Transverse colon (tissue), 4 donors: Measurements from ENCODE around the gene ZBTB12. TPM values are rescaled to one million over a fixed set of nuclear protein-coding genes. Genes with fewer than 3 reads are reported as not detected.

Experiments used
- DNase-seq: peaks from one replicate; pipeline ENCODE4 v3.0.0-alpha.2; 2019
- H3K27ac ChIP-seq, 4 donors: fragments of 200-600 bp; sonication (generic); 2 replicates each; pipeline ENCODE4 v1.5.1; 2016 to 2018; ENCODE audit warnings: inconsistent platforms in 4 of 4
- H3K27me3 ChIP-seq: fragments of 200-600 bp; sonication (generic); 2 replicates; pipeline ENCODE4 v1.5.1; 2017; ENCODE audit warnings: inconsistent platforms
- H3K36me3 ChIP-seq, 4 donors: fragments of 200-600 bp; sonication (generic); 2 replicates each; pipeline ENCODE4 v1.5.1; 2017 to 2019; ENCODE audit warnings: inconsistent platforms in 4 of 4
- H3K4me1 ChIP-seq, 4 donors: fragments of 200-600 bp; sonication (generic); 2 replicates each; pipeline ENCODE4 v1.5.1; 2017 to 2020; ENCODE audit warnings: inconsistent platforms in 4 of 4
- H3K4me3 ChIP-seq, 4 donors: fragments of 200-600 bp; sonication (generic); 1 replicate in 1 of 4; 2 replicates in 3 of 4; pipeline versions ENCODE4 v1.5.1 to v1.6.1; 2017 to 2019; ENCODE audit warnings: inconsistent platforms in 4 of 4
- H3K9me3 ChIP-seq, 2 donors: fragments of 200-600 bp; sonication (generic); 2 replicates each; pipeline ENCODE4 v1.5.1; 2017 to 2019; ENCODE audit warnings: inconsistent platforms in 2 of 2
- EP300 ChIP-seq: sonication (generic); formaldehyde crosslinking; IDR thresholded peaks from one replicate; pipeline ENCODE4 v1.6.1; 2017; ENCODE audit warnings: antibody characterized with exemption, low read depth
- POLR2A ChIP-seq: fragments of 450-650 bp; IDR thresholded peaks from one replicate; pipeline ENCODE4 v1.6.1; 2016; ENCODE audit warnings: antibody characterized with exemption, mild to moderate bottlenecking, moderate library complexity
- POLR2AphosphoS5 ChIP-seq, 3 donors: sonication (generic); formaldehyde crosslinking; IDR thresholded peaks; one replicate each; pipeline ENCODE4 v1.6.1; 2016; ENCODE audit warnings: antibody characterized with exemption in 3 of 3
- WGBS, 2 donors: methylation state at CpG; one replicate each; pipeline ENCODE4 v1.1.5; 2018; ENCODE audit warnings: low coverage in 1 of 2; 5-methylcytosine and 5-hydroxymethylcytosine counted together
- in situ Hi-C, 4 donors: fragments of 200-750 bp; cut with MboI; loops; one replicate each; pipeline versions ENCODE4 v1.15.0 to v1.15.1; 2017; ENCODE audit warnings: low sequenced_read_pairs in 3 of 4, low pct_ligation_motif_present in 1 of 4, low pct_unique_long_range_greater_than_20kb in 1 of 4
- intact Hi-C: fragments of 100-400 bp; cut with DNase I; formaldehyde crosslinking; loops from one replicate; pipeline ENCODE4 v1.15.1; 2023; ENCODE audit warnings: low total_unique reads
- total RNA-seq, 4 donors: library from RNA; depleted of rRNA; stranded (reverse); fragments of >200 nt; gene quantifications; one replicate each; pipeline ENCODE4 v1.1.0, GENCODE V29; 2016
- TF ChIP-seq, protein P1 (sequence below), 5 experiments: fragments of 200-600 bp in 3 of 5; fragments of 450-650 bp in 2 of 5; sonication (generic) in 3 of 5; IDR thresholded peaks; 1 replicate in 2 of 5; 2 replicates in 3 of 5; pipeline ENCODE4 v1.5.1; 2016 to 2017; ENCODE audit warnings: antibody characterized with exemption in 5 of 5, inconsistent platforms in 3 of 5, mild to moderate bottlenecking in 2 of 5, moderate library complexity in 1 of 5

The ZBTB12 gene
- total RNA-seq, 4 donors from 2014 or later: 0.14 to 1.3 (median 0.77) TPM

DNA sequence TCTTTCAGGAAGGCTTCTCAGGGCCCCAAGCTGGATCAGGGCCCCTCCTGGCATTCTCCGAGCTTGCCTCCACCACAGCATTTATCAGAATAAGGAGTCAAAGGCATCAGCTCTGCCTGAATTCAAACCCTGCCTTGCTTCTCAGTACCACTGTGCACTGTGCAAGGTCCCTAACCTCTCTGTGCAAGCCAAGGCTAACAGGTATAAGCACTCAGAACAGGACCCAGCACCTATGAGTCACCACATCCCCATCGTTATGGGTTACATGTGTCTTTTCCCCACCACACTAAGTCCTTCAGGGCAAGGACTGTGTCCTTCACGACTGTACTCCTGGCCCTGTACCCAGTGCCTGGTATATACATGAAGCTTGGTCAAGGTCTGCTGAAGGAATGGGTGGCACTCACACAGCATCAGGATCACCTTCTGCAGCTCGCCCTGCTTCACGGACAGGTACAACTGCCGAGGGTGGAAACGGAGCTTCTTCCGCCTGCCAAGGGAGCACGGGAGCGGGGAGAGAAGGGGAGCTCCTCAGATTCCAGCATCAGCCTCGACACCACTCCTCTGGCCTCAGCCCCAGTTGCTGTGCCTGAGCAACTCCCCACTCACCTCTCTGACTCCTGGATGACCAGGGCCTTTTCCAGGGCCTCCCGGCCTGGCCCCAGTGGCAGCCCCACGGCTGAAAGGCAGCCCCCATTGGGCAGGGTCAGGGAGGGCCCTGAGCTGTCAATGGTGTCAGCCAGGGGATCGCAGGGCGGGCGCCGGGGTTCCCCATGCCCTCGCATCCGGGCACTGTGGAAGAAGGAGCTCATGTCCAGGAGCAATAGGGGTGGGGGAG lies 14.5 kb downstream of the ZBTB12 start:
- TF ChIP-seq, protein P1, sequence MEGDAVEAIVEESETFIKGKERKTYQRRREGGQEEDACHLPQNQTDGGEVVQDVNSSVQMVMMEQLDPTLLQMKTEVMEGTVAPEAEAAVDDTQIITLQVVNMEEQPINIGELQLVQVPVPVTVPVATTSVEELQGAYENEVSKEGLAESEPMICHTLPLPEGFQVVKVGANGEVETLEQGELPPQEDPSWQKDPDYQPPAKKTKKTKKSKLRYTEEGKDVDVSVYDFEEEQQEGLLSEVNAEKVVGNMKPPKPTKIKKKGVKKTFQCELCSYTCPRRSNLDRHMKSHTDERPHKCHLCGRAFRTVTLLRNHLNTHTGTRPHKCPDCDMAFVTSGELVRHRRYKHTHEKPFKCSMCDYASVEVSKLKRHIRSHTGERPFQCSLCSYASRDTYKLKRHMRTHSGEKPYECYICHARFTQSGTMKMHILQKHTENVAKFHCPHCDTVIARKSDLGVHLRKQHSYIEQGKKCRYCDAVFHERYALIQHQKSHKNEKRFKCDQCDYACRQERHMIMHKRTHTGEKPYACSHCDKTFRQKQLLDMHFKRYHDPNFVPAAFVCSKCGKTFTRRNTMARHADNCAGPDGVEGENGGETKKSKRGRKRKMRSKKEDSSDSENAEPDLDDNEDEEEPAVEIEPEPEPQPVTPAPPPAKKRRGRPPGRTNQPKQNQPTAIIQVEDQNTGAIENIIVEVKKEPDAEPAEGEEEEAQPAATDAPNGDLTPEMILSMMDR (IDR thresholded peaks at IDR 0.05): no peak
- TF ChIP-seq POLR2A (no peak), POLR2AphosphoS5 (IDR thresholded peaks at IDR 0.05) (no peak), EP300 (no peak)
- no peak overlapping the region for H3K27ac ChIP-seq
- peaks cover 0 to 36% (median 8%) of the 10 kb centered on the region in 4 donors for H3K36me3 ChIP-seq
- intact Hi-C loops: no loop called here
- H3K27me3 ChIP-seq: no peaks in the 10 kb centered on the region
- DNase-seq: no peak
- no peaks in the 10 kb centered on the region for H3K9me3 ChIP-seq
- in situ Hi-C loops: no loop called here
- no peaks in the 10 kb centered on the region for H3K4me1 ChIP-seq
- H3K4me3 ChIP-seq: no peak overlapping the region
- 91% methylated on average over 19 of the region's 19 CpGs; no CpG with 5 or more reads in 1 of the 2 donors for WGBS, 2 donors

- TF ChIP-seq EP300: no peak
- TF ChIP-seq, protein P1 (IDR thresholded peaks at IDR 0.05): no peak
- no peak for TF ChIP-seq POLR2AphosphoS5 (IDR thresholded peaks at IDR 0.05)
- TF ChIP-seq POLR2A: peak; percentile 17
- intact Hi-C loops: no loop called here
- H3K27ac ChIP-seq: no peak overlapping the region
- DNase-seq: no peak
- H3K9me3 ChIP-seq: no peaks in the 10 kb centered on the region
- WGBS, 2 donors: 94% methylated on average over 15 of the region's 18 CpGs; no CpG with 5 or more reads in 1 of the 2 donors
- no peak overlapping the region for H3K4me3 ChIP-seq
- peaks cover 0 to 36% (median 9%) of the 10 kb centered on the region in 4 donors for H3K36me3 ChIP-seq
- no peaks in the 10 kb centered on the region for H3K27me3 ChIP-seq
- in situ Hi-C loops: no loop called here
- no peaks in the 10 kb centered on the region for H3K4me1 ChIP-seq
Measured at GRCh38 chr6:31886541-31886991, 15.3 kb downstream of the ZBTB12 start.

DNA sequence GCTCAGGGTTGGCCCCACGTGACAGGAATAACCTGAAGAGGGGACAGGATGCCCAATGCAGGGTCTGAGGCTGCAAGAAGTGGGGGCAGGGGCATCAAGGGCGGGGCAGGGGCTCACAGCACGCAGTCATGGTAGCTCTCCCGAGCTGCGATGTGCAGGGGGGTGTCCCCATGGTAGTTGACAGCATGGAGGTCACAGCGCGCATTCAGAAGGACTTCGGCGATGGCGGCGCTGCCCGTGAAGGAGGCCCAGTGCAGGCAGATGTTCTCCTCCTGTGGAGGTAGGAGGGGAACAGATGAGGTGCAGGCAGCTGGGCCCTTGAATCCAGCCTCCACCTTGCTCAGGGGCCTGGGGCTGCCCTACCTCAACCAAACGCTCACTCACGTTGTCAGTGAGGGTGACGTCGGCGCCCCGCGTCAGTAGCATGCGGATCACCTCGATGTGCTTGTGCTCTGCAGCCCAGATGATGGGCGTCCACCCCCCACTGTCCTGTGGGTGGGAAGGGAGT lies 17.3 kb downstream of the ZBTB12 start:
- peaks cover 0 to 37% (median 16%) of the 10 kb centered on the region in 4 donors for H3K36me3 ChIP-seq
- peaks cover 0 to 7% (median 4%) of the 10 kb centered on the region in 4 donors for H3K4me1 ChIP-seq
- 94% methylated on average over 21 of the region's 22 CpGs; no CpG with 5 or more reads in 1 of the 2 donors for WGBS, 2 donors
- DNase-seq: no peak
- H3K9me3 ChIP-seq: no peaks in the 10 kb centered on the region
- TF ChIP-seq EP300: no peak
- TF ChIP-seq POLR2AphosphoS5 (IDR thresholded peaks at IDR 0.05): no peak
- TF ChIP-seq, protein P1 (IDR thresholded peaks at IDR 0.05): no peak
- no peak for TF ChIP-seq POLR2A
- H3K27me3 ChIP-seq: no peaks in the 10 kb centered on the region
- intact Hi-C loops: no loop called here
- in situ Hi-C loops: no loop called here
- H3K4me3 ChIP-seq: no peak overlapping the region
- no peak overlapping the region for H3K27ac ChIP-seq

DNA sequence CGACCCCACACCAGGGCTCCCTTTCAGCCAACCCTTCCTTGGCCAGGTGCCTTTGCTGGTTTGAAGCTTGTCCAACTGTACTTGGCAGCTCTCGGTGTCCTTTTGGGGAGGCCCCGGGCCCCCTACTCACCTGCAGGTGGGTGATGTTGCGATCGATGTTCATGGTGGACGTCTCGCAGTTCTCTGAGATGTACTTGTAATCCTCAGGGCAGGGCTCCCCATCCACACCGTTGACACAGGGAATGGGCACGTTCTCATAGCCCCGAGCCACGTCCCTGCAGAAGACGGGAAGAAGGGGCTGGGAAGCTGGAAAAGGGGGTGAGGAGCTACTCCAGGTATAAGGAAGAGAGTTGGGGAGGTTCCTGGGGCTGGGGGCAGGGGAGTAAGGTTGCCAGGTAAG lies 18.2 kb downstream of the ZBTB12 start:
- DNase-seq: no peak
- in situ Hi-C loops: no loop called here
- WGBS, 2 donors: 86 to 93% methylated on average over 4 to 12 of the region's 12 CpGs

More for the DNA sequence above, 18.2 kb downstream of the ZBTB12 start:
- no peaks in the 10 kb centered on the region for H3K9me3 ChIP-seq
- peaks cover 0 to 35% (median 16%) of the 10 kb centered on the region in 4 donors for H3K36me3 ChIP-seq
- peaks cover 0 to 12% (median 8%) of the 10 kb centered on the region in 4 donors for H3K4me1 ChIP-seq
- TF ChIP-seq POLR2A (no peak), EP300 (no peak), POLR2AphosphoS5 (IDR thresholded peaks at IDR 0.05) (no peak)
- TF ChIP-seq, protein P1 (IDR thresholded peaks at IDR 0.05): no peak
- no peak overlapping the region for H3K4me3 ChIP-seq
- H3K27me3 ChIP-seq: no peaks in the 10 kb centered on the region
- intact Hi-C loops: no loop called here
- no peak overlapping the region for H3K27ac ChIP-seq
